Liver (tissue), 9 donors: ENCODE measurements around the gene GBA2. TPM values are rescaled to one million over a fixed set of nuclear protein-coding genes. Genes with fewer than 3 reads are reported as not detected.

ENCODE experiments used
- DNase-seq: peaks from one replicate; pipeline ENCODE4 v3.0.0-alpha.2; 2017; ENCODE audit warnings: low spot score
- H3K27ac ChIP-seq, 2 donors: one replicate each; pipeline ENCODE4 v1.7.0; 2013; ENCODE audit warnings: inconsistent platforms in 2 of 2, low read length in 2 of 2, control low read depth in 1 of 2, low read depth in 1 of 2, mild to moderate bottlenecking in 1 of 2
- H3K27me3 ChIP-seq, 4 donors: one replicate each; pipeline versions ENCODE4 v1.6.1 to v1.7.0; 2013; ENCODE audit warnings: low read length in 3 of 4, inconsistent platforms in 1 of 4, mild to moderate bottlenecking in 1 of 4, moderate library complexity in 1 of 4; ENCODE audit not compliant: control insufficient read depth in 4 of 4, insufficient read depth in 4 of 4
- H3K36me3 ChIP-seq, 4 donors: one replicate each; pipeline versions ENCODE4 v1.6.1 to v1.7.0; 2013; ENCODE audit warnings: low read length in 3 of 4, mild to moderate bottlenecking in 3 of 4, low read depth in 1 of 4, moderate library complexity in 1 of 4; ENCODE audit not compliant: control insufficient read depth in 4 of 4, insufficient read depth in 3 of 4
- H3K4me1 ChIP-seq, 4 donors: one replicate each; pipeline versions ENCODE4 v1.6.1 to v1.7.0; 2013; ENCODE audit warnings: low read length in 3 of 4, mild to moderate bottlenecking in 3 of 4, moderate library complexity in 1 of 4; ENCODE audit not compliant: control insufficient read depth in 4 of 4, insufficient read depth in 4 of 4
- H3K4me3 ChIP-seq, 3 donors: one replicate each; pipeline versions ENCODE4 v1.6.1 to v1.7.0; 2013; ENCODE audit warnings: low read length in 3 of 3, control low read depth in 1 of 3, low read depth in 1 of 3, mild to moderate bottlenecking in 1 of 3
- H3K9ac ChIP-seq, 2 donors: one replicate each; pipeline ENCODE4 v1.7.0; 2013; ENCODE audit warnings: low read length in 2 of 2, mild to moderate bottlenecking in 2 of 2, moderate library complexity in 2 of 2, control low read depth in 1 of 2, low read depth in 1 of 2
- H3K9me3 ChIP-seq, 4 donors: one replicate each; pipeline versions ENCODE4 v1.6.1 to v1.7.0; 2013; ENCODE audit warnings: low read length in 3 of 4; ENCODE audit not compliant: control insufficient read depth in 4 of 4
- ATF3 ChIP-seq: IDR thresholded peaks from 2 replicates; pipeline ENCODE4 v1.6.1; 2016; ENCODE audit warnings: antibody characterized with exemption
- EGR1 ChIP-seq, 2 donors: IDR thresholded peaks; 2 replicates each; pipeline ENCODE4 v1.6.1; 2016 to 2018; ENCODE audit warnings: antibody characterized with exemption in 2 of 2, low read depth in 2 of 2
- FOXA1 ChIP-seq: IDR thresholded peaks from 2 replicates; pipeline ENCODE4 v1.6.1; 2016; ENCODE audit warnings: antibody characterized with exemption
- GABPA ChIP-seq, 2 donors: IDR thresholded peaks in 1 of 2; conservative IDR thresholded peaks in 1 of 2; 2 replicates each; pipeline ENCODE4 v1.6.1; 2016; ENCODE audit warnings: antibody characterized with exemption in 2 of 2, mild to moderate bottlenecking in 1 of 2, moderate library complexity in 1 of 2
- HNF4A ChIP-seq, 2 donors: conservative IDR thresholded peaks; 2 replicates each; pipeline ENCODE4 v1.6.1; 2016; ENCODE audit warnings: antibody characterized with exemption in 2 of 2, mild to moderate bottlenecking in 2 of 2
- HNF4G ChIP-seq: IDR thresholded peaks from 2 replicates; pipeline ENCODE4 v1.6.1; 2016; ENCODE audit warnings: antibody characterized with exemption
- JUND ChIP-seq, 2 donors: IDR thresholded peaks; 2 replicates each; pipeline ENCODE4 v1.6.1; 2016; ENCODE audit warnings: antibody characterized with exemption in 2 of 2
- MAX ChIP-seq: IDR thresholded peaks from 2 replicates; pipeline ENCODE4 v1.6.1; 2016; ENCODE audit warnings: antibody characterized with exemption
- NR2F2 ChIP-seq: IDR thresholded peaks from 2 replicates; pipeline ENCODE4 v1.6.1; 2016; ENCODE audit warnings: antibody characterized with exemption
- REST ChIP-seq: IDR thresholded peaks from 2 replicates; pipeline ENCODE4 v1.6.1; 2016; ENCODE audit warnings: antibody characterized with exemption, mild to moderate bottlenecking
- RXRA ChIP-seq, 2 donors: IDR thresholded peaks; 2 replicates each; pipeline ENCODE4 v1.6.1; 2017 to 2018; ENCODE audit warnings: antibody characterized with exemption in 2 of 2, mild to moderate bottlenecking in 1 of 2
- SP1 ChIP-seq: IDR thresholded peaks from 2 replicates; pipeline ENCODE4 v1.6.1; 2018; ENCODE audit warnings: antibody characterized with exemption, mild to moderate bottlenecking
- TAF1 ChIP-seq: conservative IDR thresholded peaks from 2 replicates; pipeline ENCODE4 v1.6.1; 2016; ENCODE audit warnings: antibody characterized with exemption, mild to moderate bottlenecking
- YY1 ChIP-seq: IDR thresholded peaks from 2 replicates; pipeline ENCODE4 v1.6.1; 2016; ENCODE audit warnings: antibody characterized with exemption, mild to moderate bottlenecking
- WGBS: extraction: QIAGEN DNeasy Blood & Tissue Kit; methylation state at CpG from one replicate; pipeline ENCODE4 v1.1.7; 2013; 5-methylcytosine and 5-hydroxymethylcytosine counted together
- polyA plus RNA-seq, 2 donors: library from polyadenylated mRNA; stranded (reverse) in 1 of 2; unstranded in 1 of 2; fragments of 200-250 nt in 1 of 2; fragments of >200 nt in 1 of 2; fragmentation: Nextera tagmentation in 1 of 2; extraction: Ambion mirVana in 1 of 2; gene quantifications; one replicate each; pipeline versions ENCODE4 v1.2.1 to v1.2.3, GENCODE V29; 2013 to 2015
- total RNA-seq, 2 donors: library from RNA; depleted of rRNA; stranded (reverse); fragments of >200 nt; gene quantifications; one replicate each; pipeline ENCODE4 v1.2.3, GENCODE V29; 2014
- TF ChIP-seq, protein P1 (sequence below): IDR thresholded peaks from 2 replicates; pipeline ENCODE4 v1.6.1; 2016; ENCODE audit warnings: antibody characterized with exemption
- TF ChIP-seq, protein P2 (sequence below): fragments of 150-350 bp; IDR thresholded peaks from 2 replicates; pipeline ENCODE4 v1.5.1; 2017; ENCODE audit warnings: improper control_type of control experiment, low read depth, low read length; ENCODE audit not compliant: missing input control
- donor health status: healthy.
- donor health status: healthy.
- donor health status: healthy.
- donor health status: healthy.
- donor health status: healthy.

GBA2 gene
- total and polyA plus RNA-seq, 4 donors = 24.1 to 65.3 (median 25.8) TPM

DNA sequence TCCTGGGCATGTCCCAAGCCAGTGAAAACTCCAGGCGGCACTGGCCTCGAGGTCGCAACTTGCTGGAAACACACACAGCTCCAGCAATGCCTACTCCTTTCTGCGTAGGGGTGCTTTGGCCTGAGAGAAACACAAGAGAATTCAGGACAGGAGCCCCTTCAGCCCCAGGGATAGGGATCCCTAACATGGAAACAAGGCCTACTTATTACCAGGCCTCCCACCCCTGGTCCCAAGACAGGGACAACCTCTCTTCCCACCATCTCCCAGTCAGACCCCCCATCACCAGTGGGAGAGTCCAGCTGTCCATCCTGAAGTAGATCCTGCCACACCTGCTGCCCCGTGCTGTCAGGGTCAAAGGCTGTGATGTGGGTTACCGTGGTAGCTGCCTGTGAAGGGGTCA lies 8.8 kb downstream of the GBA2 start:
- H3K4me1 ChIP-seq = peaks cover 0 to 4% (median 0%) of the 10 kb centered on the region in 4 donors
- no peaks in the 10 kb centered on the region for H3K27me3 ChIP-seq
- H3K4me3 ChIP-seq = no peak overlapping the region
- TF ChIP-seq JUND (IDR thresholded peaks at IDR 0.05) (no peak), REST (no peak), SP1 (no peak), GABPA (IDR thresholded peaks at IDR 0.05 in 1 of 2, conservative IDR thresholded peaks at IDR 0.05 in 1 of 2) (no peak), NR2F2 (no peak), RXRA (IDR thresholded peaks at IDR 0.05) (no peak), HNF4A (conservative IDR thresholded peaks at IDR 0.05) (no peak), EGR1 (IDR thresholded peaks at IDR 0.05; ENCODE audit: low read depth in 2 of 2) (no peak), ATF3 (no peak)
- TF ChIP-seq, protein P1, sequence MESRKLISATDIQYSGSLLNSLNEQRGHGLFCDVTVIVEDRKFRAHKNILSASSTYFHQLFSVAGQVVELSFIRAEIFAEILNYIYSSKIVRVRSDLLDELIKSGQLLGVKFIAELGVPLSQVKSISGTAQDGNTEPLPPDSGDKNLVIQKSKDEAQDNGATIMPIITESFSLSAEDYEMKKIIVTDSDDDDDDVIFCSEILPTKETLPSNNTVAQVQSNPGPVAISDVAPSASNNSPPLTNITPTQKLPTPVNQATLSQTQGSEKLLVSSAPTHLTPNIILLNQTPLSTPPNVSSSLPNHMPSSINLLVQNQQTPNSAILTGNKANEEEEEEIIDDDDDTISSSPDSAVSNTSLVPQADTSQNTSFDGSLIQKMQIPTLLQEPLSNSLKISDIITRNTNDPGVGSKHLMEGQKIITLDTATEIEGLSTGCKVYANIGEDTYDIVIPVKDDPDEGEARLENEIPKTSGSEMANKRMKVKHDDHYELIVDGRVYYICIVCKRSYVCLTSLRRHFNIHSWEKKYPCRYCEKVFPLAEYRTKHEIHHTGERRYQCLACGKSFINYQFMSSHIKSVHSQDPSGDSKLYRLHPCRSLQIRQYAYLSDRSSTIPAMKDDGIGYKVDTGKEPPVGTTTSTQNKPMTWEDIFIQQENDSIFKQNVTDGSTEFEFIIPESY = no peak
- TF ChIP-seq, protein P2, sequence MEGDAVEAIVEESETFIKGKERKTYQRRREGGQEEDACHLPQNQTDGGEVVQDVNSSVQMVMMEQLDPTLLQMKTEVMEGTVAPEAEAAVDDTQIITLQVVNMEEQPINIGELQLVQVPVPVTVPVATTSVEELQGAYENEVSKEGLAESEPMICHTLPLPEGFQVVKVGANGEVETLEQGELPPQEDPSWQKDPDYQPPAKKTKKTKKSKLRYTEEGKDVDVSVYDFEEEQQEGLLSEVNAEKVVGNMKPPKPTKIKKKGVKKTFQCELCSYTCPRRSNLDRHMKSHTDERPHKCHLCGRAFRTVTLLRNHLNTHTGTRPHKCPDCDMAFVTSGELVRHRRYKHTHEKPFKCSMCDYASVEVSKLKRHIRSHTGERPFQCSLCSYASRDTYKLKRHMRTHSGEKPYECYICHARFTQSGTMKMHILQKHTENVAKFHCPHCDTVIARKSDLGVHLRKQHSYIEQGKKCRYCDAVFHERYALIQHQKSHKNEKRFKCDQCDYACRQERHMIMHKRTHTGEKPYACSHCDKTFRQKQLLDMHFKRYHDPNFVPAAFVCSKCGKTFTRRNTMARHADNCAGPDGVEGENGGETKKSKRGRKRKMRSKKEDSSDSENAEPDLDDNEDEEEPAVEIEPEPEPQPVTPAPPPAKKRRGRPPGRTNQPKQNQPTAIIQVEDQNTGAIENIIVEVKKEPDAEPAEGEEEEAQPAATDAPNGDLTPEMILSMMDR = no peak
- peaks cover 20 to 81% (median 74%) of the 10 kb centered on the region in 4 donors for H3K36me3 ChIP-seq
- WGBS = 76% methylated on average over 6 of the region's 6 CpGs
- H3K27ac ChIP-seq = no peak overlapping the region
- no peaks in the 10 kb centered on the region for H3K9me3 ChIP-seq
- no peak overlapping the region for H3K9ac ChIP-seq
- no peak for DNase-seq

- no peak for DNase-seq
- Histone ChIP-seq H3K27me3 (no peaks in the 10 kb centered on the region), H3K9ac (no peak overlapping the region), H3K9me3 (no peaks in the 10 kb centered on the region), H3K4me3 (no peak overlapping the region), H3K27ac (no peak overlapping the region), H3K4me1 (peaks cover 0 to 5% (median under 1%) of the 10 kb centered on the region in 4 donors), H3K36me3 (peaks cover 20 to 79% (median 66%) of the 10 kb centered on the region in 4 donors)
- 88% methylated on average over 7 of the region's 7 CpGs for WGBS
- TF ChIP-seq, protein P1 = no peak
- TF ChIP-seq GABPA (IDR thresholded peaks at IDR 0.05 in 1 of 2, conservative IDR thresholded peaks at IDR 0.05 in 1 of 2) = no peak
- TF ChIP-seq HNF4G = no peak
- no peak for TF ChIP-seq RXRA (IDR thresholded peaks at IDR 0.05)
- TF ChIP-seq FOXA1 = no peak
- no peak for TF ChIP-seq YY1
- TF ChIP-seq TAF1 = no peak
- TF ChIP-seq EGR1 (IDR thresholded peaks at IDR 0.05; ENCODE audit: low read depth in 2 of 2) = no peak
- TF ChIP-seq MAX = no peak
- TF ChIP-seq HNF4A (conservative IDR thresholded peaks at IDR 0.05) = no peak
- no peak for TF ChIP-seq NR2F2
Measured at GRCh38 chr9:35738924-35739323, 10.1 kb downstream of the GBA2 start.
